KMS-11 (cell line): Measurements from ENCODE around the gene ABHD2.

Source experiments
- H2AFZ ChIP-seq: fragments of 200-600 bp; sonication (generic); 2 replicates; pipeline ENCODE4 v1.6.1; 2016; ENCODE audit warnings: antibody characterized with exemption, mixed run types, low read depth
- H3K27ac ChIP-seq: fragments of 200-600 bp; sonication (generic); 2 replicates; pipeline ENCODE4 v1.6.1; 2016; ENCODE audit warnings: mild to moderate bottlenecking, mixed run types
- H3K27me3 ChIP-seq: fragments of 200-600 bp; sonication (generic); 2 replicates; pipeline ENCODE4 v1.6.1; 2017; ENCODE audit warnings: mild to moderate bottlenecking, low read depth, mixed run types, moderate library complexity; ENCODE audit not compliant: insufficient read depth
- H3K36me3 ChIP-seq: fragments of 200-600 bp; sonication (generic); 2 replicates; pipeline ENCODE4 v1.6.1; 2017; ENCODE audit warnings: mild to moderate bottlenecking, mixed run types; ENCODE audit not compliant: insufficient read depth
- H3K4me1 ChIP-seq: fragments of 200-600 bp; sonication (generic); 2 replicates; pipeline ENCODE4 v1.6.1; 2016; ENCODE audit warnings: mild to moderate bottlenecking, low read depth, mixed run types; ENCODE audit not compliant: poor library complexity, severe bottlenecking
- H3K4me2 ChIP-seq: fragments of 200-600 bp; sonication (generic); 2 replicates; pipeline ENCODE4 v1.7.0; 2016; ENCODE audit warnings: mild to moderate bottlenecking, mixed run types
- H3K4me3 ChIP-seq: fragments of 200-600 bp; sonication (generic); IDR thresholded peaks from 2 replicates; pipeline ENCODE4 v1.6.1; 2017; ENCODE audit warnings: low read depth, low read length, mixed read lengths; ENCODE audit not compliant: insufficient read depth
- H3K79me2 ChIP-seq: fragments of 200-600 bp; sonication (generic); 2 replicates; pipeline ENCODE4 v1.6.1; 2016; ENCODE audit warnings: low read depth, mixed run types; ENCODE audit not compliant: insufficient read depth
- H3K9ac ChIP-seq: fragments of 200-600 bp; sonication (generic); 2 replicates; pipeline ENCODE4 v1.6.1; 2016; ENCODE audit warnings: mild to moderate bottlenecking, mixed run types
- H4K20me1 ChIP-seq: fragments of 200-600 bp; sonication (generic); 2 replicates; pipeline ENCODE4 v1.6.1; 2016; ENCODE audit warnings: mild to moderate bottlenecking, mixed run types; ENCODE audit not compliant: insufficient read depth
- CTCF ChIP-seq: fragments of 200-600 bp; sonication (generic); conservative IDR thresholded peaks from 2 replicates; pipeline ENCODE4 v1.6.1; 2017; ENCODE audit warnings: low read depth, mild to moderate bottlenecking, antibody characterized with exemption, low read length, moderate library complexity, mixed read lengths

Gene ABHD2

GRCh38 chr15:89200182-89200581 lies 111.9 kb downstream of the ABHD2 start:
- Histone ChIP-seq H3K36me3 (no peaks in the 10 kb centered on the region), H3K4me2 (no peak overlapping the region), H2AFZ (no peak overlapping the region), H4K20me1 (no peaks in the 10 kb centered on the region), H3K27me3 (no peaks in the 10 kb centered on the region), H3K9ac (no peak overlapping the region), H3K4me1 (peaks cover 42% of the 10 kb centered on the region), H3K4me3 (no peak overlapping the region), H3K27ac (no peak overlapping the region), H3K79me2 (no peaks in the 10 kb centered on the region)
- no peak for TF ChIP-seq CTCF

GRCh38 chr15:89201465-89202005 lies 113.3 kb downstream of the ABHD2 start:
- Histone ChIP-seq H3K4me1 (peaks cover 29% of the 10 kb centered on the region), H2AFZ (no peak overlapping the region), H3K36me3 (no peaks in the 10 kb centered on the region), H3K27me3 (no peaks in the 10 kb centered on the region), H3K27ac (no peak overlapping the region), H3K9ac (no peak overlapping the region), H3K4me3 (no peak overlapping the region), H4K20me1 (no peaks in the 10 kb centered on the region), H3K4me2 (no peak overlapping the region), H3K79me2 (no peaks in the 10 kb centered on the region)
- TF ChIP-seq CTCF = no peak

- Histone ChIP-seq H2AFZ (no peak overlapping the region), H3K27me3 (no peaks in the 10 kb centered on the region), H3K79me2 (no peaks in the 10 kb centered on the region), H3K36me3 (no peaks in the 10 kb centered on the region), H3K4me3 (no peak overlapping the region), H3K27ac (no peak overlapping the region), H3K4me2 (no peak overlapping the region), H4K20me1 (no peaks in the 10 kb centered on the region), H3K4me1 (peaks cover 16% of the 10 kb centered on the region), H3K9ac (no peak overlapping the region)
- TF ChIP-seq CTCF = no peak
Observed at GRCh38 chr15:89203705-89204273, 115.5 kb downstream of the ABHD2 start.

GRCh38 chr15:89205991-89206585 lies 117.8 kb downstream of the ABHD2 start:
- no peaks in the 10 kb centered on the region for H3K27me3 ChIP-seq
- H4K20me1 ChIP-seq = no peaks in the 10 kb centered on the region
- no peak overlapping the region for H3K4me3 ChIP-seq
- peaks cover 10% of the 10 kb centered on the region for H3K4me1 ChIP-seq
- no peak for TF ChIP-seq CTCF
- no peaks in the 10 kb centered on the region for H3K79me2 ChIP-seq
- no peak overlapping the region for H3K27ac ChIP-seq
- no peak overlapping the region for H3K9ac ChIP-seq
- no peak overlapping the region for H2AFZ ChIP-seq
- no peak overlapping the region for H3K4me2 ChIP-seq
- H3K36me3 ChIP-seq = no peaks in the 10 kb centered on the region
